ES-I3 (cell line): Measurements from ENCODE around the gene LRP1B.
"Not testable (repeated sequence)": the region's sequence is repeated elsewhere in the genome, so short reads cannot be mapped to it uniquely, and the experiment has no call there.

Experiments used
- H3K36me3 ChIP-seq: 2 replicates; pipeline ENCODE4 v1.6.1; 2013; ENCODE audit warnings: mild to moderate bottlenecking, low read length, control low read depth, moderate library complexity; ENCODE audit not compliant: insufficient read depth
- H3K4me1 ChIP-seq: 2 replicates; pipeline ENCODE4 v1.6.1; 2013; ENCODE audit warnings: mild to moderate bottlenecking, control low read depth, low read length; ENCODE audit not compliant: insufficient read depth
- H3K9ac ChIP-seq: 2 replicates; pipeline ENCODE4 v1.6.1; 2013; ENCODE audit warnings: low read depth, mild to moderate bottlenecking, low read length, moderate library complexity
- H3K9me3 ChIP-seq: 2 replicates; pipeline ENCODE4 v1.6.1; 2013; ENCODE audit warnings: mild to moderate bottlenecking, low read length, moderate library complexity; ENCODE audit not compliant: control insufficient read depth, insufficient read depth

Gene LRP1B

GRCh38 chr2:141001750-141002149, 1129.1 kb downstream of the LRP1B start:
- H3K9me3 ChIP-seq, result 0 out of 2 replicates have a peak, but pooled peaks cover 2% of the 10 kb centered on the region
- H3K4me1 ChIP-seq, result no peaks in the 10 kb centered on the region
- H3K9ac ChIP-seq, result no peak overlapping the region
- no peaks in the 10 kb centered on the region for H3K36me3 ChIP-seq

DNA sequence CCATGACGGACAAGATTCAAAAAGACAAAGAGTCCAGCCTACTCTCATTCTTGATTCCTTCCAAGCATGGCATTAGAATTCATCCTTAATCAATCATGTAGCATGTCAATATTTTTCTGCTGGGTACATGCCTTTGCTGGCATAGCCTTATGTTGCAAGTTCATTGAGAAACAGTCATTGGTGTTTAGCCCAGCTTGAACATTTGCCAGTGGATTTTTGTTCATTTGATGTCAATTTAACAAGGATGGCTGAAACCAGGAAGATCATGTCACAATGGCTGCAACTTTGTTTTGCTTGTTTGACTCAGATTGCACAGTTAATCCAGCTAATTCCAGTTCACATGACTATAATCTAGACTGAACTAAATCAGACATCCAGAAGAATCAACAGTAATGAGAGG, 1132.2 kb downstream of the LRP1B start:
- H3K9ac ChIP-seq, result no peak overlapping the region
- H3K9me3 ChIP-seq, result 0 out of 2 replicates have a peak, but pooled peaks cover 2% of the 10 kb centered on the region
- no peaks in the 10 kb centered on the region for H3K36me3 ChIP-seq
- no peaks in the 10 kb centered on the region for H3K4me1 ChIP-seq

DNA sequence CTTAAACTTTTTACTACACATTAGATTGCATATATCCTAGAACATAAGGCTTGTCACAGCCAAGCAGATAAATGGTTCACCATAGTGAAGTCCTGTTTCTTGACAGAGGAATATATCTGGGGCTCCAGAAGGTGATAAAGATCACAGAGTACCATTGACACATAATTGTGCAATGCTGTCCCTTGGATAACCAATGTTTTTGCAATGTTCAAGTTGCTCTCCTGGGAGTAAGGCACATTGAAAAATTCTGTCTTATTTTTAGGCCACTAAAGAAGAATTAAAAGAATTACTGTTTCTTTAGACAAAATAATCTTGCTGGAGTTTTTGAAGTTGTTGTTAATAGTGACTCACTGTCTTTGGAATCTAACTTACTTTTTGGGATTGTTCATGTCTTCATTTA, 1132.8 kb downstream of the LRP1B start:
- no peaks in the 10 kb centered on the region for H3K9me3 ChIP-seq
- no peaks in the 10 kb centered on the region for H3K36me3 ChIP-seq
- no peak overlapping the region for H3K9ac ChIP-seq
- H3K4me1 ChIP-seq, result no peaks in the 10 kb centered on the region

GRCh38 chr2:140994856-140995255, 1136.0 kb downstream of the LRP1B start:
- Histone ChIP-seq H3K36me3 (no peaks in the 10 kb centered on the region), H3K4me1 (no peaks in the 10 kb centered on the region), H3K9me3 (no peaks in the 10 kb centered on the region), H3K9ac (no peak overlapping the region)

DNA sequence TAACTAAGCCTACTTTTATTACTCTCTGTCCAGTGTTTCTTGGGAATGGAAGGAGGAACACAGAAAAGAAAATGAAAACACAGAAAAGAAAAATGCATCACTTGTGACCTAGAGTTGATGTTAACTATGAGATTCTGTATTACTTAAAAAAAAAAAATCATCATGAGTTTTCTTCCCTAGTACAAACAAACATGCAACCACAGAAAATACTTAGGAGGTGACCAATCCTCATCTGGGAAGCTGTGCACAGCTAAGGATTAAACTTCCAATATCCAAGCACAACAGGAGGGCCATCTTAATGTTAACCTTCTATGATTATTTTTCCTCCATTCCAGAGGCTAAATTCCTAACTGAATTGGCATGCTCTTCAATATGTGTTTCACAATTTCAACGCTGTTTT, 1140.4 kb downstream of the LRP1B start:
- H3K9ac ChIP-seq, result no peak overlapping the region
- no peaks in the 10 kb centered on the region for H3K9me3 ChIP-seq
- no peaks in the 10 kb centered on the region for H3K4me1 ChIP-seq
- no peaks in the 10 kb centered on the region for H3K36me3 ChIP-seq

- Histone ChIP-seq H3K9me3 (no peaks in the 10 kb centered on the region), H3K36me3 (no peaks in the 10 kb centered on the region), H3K9ac (no peak overlapping the region), H3K4me1 (no peaks in the 10 kb centered on the region)
These were observed 1142.2 kb downstream of the LRP1B start for GRCh38 chr2:140988597-140988996.

DNA sequence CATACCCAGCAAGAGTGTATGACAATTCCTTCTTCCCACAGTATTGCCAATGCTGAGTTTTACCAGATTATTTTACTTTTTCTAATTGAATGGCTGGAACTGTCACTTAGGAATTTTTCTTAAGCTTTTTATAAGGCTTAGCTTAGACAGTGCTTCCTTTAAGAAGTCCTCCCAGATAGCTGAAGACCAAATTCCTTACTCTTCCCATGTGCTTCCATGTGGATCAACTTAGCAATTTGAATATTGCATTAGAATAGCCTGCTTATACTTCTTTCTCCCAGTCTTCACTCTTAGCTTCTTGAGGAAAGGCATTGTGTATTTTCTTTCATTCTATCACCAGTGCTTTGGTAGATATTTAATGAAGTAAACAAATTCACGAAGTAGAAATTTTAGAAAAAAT, 1144.4 kb downstream of the LRP1B start:
- Histone ChIP-seq H3K36me3 (no peaks in the 10 kb centered on the region), H3K9me3 (no peaks in the 10 kb centered on the region), H3K9ac (no peak overlapping the region), H3K4me1 (no peaks in the 10 kb centered on the region)

DNA sequence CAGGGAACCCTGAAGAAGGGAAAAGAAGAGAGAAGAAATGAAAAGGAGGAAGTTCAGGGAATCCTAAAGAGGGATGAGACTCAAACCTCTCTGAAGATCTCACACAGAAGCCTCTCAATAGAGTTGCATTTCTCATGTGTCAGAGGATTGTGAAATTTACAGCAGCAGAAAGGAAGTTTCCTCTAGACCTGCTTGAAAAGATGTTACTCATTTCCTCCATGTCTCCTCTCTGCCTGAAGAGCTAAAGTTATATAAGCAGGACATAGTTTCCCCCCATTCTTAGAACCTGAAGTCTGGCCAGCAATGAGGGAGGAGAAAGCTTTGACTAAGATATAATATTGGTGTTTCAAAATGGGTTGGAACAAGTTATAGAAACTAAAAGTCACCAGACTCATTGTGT, 1155.6 kb downstream of the LRP1B start:
- H3K9me3 ChIP-seq, result no peaks in the 10 kb centered on the region
- peaks cover 3% of the 10 kb centered on the region; the same call in 1 of the 2 replicates for H3K4me1 ChIP-seq
- H3K36me3 ChIP-seq, result no peaks in the 10 kb centered on the region
- no peak overlapping the region for H3K9ac ChIP-seq

- H3K36me3 ChIP-seq, result no peaks in the 10 kb centered on the region
- no peaks in the 10 kb centered on the region for H3K9me3 ChIP-seq
- H3K4me1 ChIP-seq, result no peaks in the 10 kb centered on the region; the same call in 1 of the 2 replicates
- no peak overlapping the region for H3K9ac ChIP-seq
These were observed 1158.1 kb downstream of the LRP1B start for GRCh38 chr2:140972724-140973123.

- H3K4me1 ChIP-seq, H3K36me3 ChIP-seq, H3K9ac ChIP-seq: not testable (repeated sequence)
These were observed 1166.5 kb downstream of the LRP1B start for GRCh38 chr2:140964324-140964723.

GRCh38 chr2:140949932-140950331, 1180.9 kb downstream of the LRP1B start:
- no peaks in the 10 kb centered on the region for H3K9me3 ChIP-seq
- no peak overlapping the region for H3K9ac ChIP-seq
- no peaks in the 10 kb centered on the region for H3K4me1 ChIP-seq
- no peaks in the 10 kb centered on the region for H3K36me3 ChIP-seq

More at GRCh38 chr2:140964324-140964723, 1166.5 kb downstream of the LRP1B start:
- H3K9me3 ChIP-seq, result not testable (repeated sequence)

DNA sequence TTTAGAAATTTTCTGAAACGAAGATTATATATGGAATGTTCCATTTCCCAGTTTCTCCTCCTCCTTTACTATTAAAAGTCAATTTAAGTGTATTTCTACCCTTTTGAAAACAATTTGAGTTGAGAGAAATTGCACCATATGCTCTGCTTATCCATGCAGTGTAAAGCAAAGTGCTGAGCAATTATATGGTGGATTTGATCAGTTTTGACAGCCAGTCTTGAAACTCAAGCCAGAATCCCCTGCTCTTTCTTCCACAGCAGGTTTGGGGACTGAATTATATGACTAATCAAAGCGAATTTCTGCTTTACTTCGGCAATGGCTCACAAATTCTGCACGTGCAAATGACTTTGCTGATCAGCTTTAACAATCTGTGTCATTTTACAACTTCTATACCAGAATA, 1183.6 kb downstream of the LRP1B start:
- Histone ChIP-seq H3K4me1 (no peaks in the 10 kb centered on the region), H3K9me3 (no peaks in the 10 kb centered on the region), H3K36me3 (no peaks in the 10 kb centered on the region), H3K9ac (no peak overlapping the region)

DNA sequence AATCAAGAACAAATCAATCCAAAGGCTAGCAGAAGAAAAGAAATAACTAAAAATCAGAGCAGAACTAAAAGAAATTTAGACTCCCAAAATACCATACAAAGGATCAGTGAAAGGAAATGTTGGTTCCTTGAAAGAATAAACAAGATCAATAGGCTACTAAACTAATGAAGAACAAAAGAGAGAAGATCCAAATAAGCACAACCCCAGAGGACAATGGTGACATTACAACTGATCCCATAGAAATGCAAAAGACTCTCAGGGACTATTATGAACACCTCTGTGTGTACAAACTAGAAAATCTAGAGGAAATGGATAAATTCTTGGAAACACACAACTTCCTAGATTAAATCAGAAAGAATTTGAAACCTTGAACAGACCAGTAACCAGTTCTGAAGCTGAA, 1186.9 kb downstream of the LRP1B start:
- H3K9ac ChIP-seq, result no peak overlapping the region
- no peaks in the 10 kb centered on the region for H3K4me1 ChIP-seq
- no peaks in the 10 kb centered on the region for H3K9me3 ChIP-seq
- H3K36me3 ChIP-seq, result no peaks in the 10 kb centered on the region

DNA sequence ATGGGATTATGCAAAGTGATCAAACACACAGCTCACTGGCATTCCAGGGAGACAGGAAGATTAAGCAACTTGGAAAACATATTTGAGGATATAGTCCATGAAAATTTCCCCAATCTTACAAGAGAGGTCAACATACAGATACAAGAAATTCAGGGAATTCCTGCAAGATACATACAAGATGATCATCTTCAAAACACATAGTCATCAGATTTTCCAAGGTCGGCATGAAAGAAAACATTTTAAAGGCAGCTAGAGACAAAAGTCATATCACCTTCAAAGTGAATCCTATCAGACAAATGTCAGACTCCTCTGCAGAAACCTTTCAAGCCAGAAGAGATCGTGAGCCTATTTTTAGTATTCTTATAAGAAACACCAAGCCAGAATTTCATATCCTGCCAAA, 1188.5 kb downstream of the LRP1B start:
- H3K9me3 ChIP-seq, result no peaks in the 10 kb centered on the region
- H3K4me1 ChIP-seq, result no peaks in the 10 kb centered on the region
- no peaks in the 10 kb centered on the region for H3K36me3 ChIP-seq
- H3K9ac ChIP-seq, result no peak overlapping the region

GRCh38 chr2:140929849-140930248, 1201.0 kb downstream of the LRP1B start:
- Histone ChIP-seq H3K36me3 (no peaks in the 10 kb centered on the region), H3K4me1 (peaks cover 5% of the 10 kb centered on the region; the same call in 1 of the 2 replicates), H3K9me3 (no peaks in the 10 kb centered on the region), H3K9ac (no peak overlapping the region)

DNA sequence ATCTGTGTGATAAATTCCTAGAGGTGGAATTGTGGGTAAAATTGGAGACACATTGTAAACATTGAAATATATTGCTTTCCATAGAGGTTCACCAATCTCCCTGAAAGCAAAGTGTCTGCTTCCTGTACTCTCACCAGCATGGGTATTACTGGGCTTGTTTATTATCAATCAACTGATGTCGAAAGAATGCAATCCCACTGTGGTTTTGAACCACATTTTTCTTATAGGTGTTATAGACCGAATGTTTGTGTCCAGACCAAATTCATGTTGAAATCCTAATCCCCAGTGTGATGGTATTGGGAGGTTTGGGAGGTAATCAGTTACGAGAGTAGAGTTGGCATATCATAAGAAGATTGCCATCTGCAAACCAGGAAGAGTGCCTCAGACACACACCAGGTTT, 1212.4 kb downstream of the LRP1B start:
- no peaks in the 10 kb centered on the region for H3K9me3 ChIP-seq
- no peak overlapping the region for H3K9ac ChIP-seq
- no peaks in the 10 kb centered on the region for H3K36me3 ChIP-seq
- H3K4me1 ChIP-seq, result no peaks in the 10 kb centered on the region
